ENCODE measurements around the gene XK.
A peak's percentile ranks its signal among the peaks of the same experiment; 100 is the strongest.
"Not testable (repeated sequence)": the region's sequence is repeated elsewhere in the genome, so short reads cannot be mapped to it uniquely, and the experiment has no call there.

XK gene, protein sequence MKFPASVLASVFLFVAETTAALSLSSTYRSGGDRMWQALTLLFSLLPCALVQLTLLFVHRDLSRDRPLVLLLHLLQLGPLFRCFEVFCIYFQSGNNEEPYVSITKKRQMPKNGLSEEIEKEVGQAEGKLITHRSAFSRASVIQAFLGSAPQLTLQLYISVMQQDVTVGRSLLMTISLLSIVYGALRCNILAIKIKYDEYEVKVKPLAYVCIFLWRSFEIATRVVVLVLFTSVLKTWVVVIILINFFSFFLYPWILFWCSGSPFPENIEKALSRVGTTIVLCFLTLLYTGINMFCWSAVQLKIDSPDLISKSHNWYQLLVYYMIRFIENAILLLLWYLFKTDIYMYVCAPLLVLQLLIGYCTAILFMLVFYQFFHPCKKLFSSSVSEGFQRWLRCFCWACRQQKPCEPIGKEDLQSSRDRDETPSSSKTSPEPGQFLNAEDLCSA

DNA sequence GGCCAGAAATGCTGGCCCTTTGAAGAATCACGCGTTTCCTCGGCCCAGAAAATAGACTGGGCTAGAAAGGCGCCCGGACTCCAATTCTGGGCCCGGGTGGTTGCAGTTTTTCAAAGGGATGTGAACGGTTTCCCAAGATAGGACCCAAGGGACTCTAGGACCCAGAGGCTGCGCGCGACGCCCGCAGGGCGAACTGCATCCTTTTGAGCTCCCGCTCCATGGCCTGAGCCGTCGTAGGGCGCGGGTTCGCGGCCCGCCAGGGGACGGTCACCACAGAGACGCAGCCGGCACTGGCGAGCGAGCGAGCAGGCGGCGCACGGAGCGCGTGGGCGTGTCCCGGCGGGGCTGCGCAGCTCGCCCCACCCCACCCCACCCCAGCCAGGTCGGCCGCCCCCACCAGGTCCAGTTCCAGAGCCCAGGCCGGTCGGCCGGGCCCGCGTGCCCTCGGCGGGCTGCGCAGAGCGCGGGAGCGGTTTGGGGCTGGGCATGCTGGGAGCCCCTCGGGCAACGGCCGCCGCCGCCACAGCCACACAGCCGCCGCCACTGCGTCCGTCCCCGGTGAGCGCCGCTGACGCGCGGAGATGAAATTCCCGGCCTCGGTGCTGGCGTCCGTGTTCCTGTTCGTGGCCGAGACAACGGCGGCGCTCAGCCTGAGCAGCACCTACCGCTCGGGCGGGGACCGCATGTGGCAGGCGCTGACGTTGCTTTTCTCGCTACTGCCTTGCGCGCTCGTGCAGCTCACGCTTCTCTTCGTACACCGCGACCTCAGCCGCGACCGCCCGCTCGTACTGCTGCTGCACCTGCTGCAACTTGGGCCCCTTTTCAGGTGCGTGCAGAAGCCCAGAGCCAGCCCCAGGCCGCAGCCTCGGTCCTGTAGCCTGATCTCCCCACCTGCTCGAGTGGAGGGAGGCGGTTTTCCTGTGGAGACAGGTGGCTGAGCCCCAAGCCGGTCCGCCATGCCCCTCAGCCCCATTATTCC, at the start of gene XK:
TSS of gene XK (plus strand) at position 411 of the 979 bp plus-strand sequence. CDS start at position 582, 171 bp downstream.
- DNase-seq = peak; percentile 62

DNA sequence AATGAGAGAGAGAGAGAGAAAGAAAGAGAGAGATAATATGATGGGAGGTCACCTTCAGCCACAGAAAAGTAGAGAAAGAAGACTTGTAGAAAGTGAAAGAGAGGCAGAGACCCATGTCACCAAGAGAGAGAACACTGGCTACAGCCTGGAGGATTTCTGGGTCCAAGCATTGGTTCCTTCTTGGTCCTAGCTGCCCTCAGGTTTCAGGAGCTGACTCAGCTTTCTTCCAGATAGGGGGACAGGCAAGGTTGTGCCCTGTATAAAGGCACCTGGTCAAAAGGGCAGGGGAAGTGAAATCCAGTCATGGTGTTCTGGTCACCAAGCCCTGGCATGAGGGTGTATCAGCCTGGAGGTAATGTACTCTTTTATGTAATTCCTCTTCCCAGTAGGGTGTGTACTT, 47.5 kb upstream of the XK start:
- no peak for DNase-seq

DNA sequence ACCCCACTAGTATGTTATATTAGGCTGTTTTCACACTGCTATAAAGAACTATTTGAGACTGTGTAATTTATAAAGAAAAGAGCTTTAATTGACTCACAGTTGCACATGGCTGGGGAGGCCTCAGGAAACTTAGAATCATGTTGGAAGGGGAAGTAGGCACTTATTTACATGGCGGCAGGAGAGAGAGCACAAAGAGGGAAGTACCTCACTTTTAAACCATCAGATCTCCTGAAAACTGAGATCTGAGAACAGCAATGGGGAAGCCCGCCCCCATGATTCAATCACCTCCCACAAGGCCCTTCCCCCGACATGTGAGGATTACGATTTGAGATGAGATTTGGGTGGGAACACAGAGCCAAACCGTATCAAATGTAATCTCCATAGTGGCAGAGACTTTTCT, 45.4 kb upstream of the XK start:
- no peak for DNase-seq

DNA sequence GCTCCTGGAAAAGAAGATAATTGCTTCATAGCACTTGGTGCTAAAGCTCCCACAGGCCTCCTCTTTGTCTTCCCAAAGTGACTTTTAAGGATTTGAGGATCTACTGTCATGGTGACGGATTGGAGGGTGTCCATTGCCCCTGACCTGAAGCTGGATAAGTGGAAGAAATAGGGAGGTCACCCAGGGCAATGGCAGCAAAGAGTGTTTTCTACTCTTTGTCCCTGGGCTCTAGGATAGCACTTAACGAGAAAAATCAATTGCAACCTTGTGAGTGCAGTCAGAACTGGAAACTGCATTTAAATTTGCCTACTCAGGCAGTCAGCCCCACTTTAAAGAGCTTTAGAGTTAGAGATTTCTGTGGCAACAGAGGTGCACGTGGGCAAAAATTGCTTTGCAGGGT, 43.7 kb upstream of the XK start:
- DNase-seq = no peak

DNA sequence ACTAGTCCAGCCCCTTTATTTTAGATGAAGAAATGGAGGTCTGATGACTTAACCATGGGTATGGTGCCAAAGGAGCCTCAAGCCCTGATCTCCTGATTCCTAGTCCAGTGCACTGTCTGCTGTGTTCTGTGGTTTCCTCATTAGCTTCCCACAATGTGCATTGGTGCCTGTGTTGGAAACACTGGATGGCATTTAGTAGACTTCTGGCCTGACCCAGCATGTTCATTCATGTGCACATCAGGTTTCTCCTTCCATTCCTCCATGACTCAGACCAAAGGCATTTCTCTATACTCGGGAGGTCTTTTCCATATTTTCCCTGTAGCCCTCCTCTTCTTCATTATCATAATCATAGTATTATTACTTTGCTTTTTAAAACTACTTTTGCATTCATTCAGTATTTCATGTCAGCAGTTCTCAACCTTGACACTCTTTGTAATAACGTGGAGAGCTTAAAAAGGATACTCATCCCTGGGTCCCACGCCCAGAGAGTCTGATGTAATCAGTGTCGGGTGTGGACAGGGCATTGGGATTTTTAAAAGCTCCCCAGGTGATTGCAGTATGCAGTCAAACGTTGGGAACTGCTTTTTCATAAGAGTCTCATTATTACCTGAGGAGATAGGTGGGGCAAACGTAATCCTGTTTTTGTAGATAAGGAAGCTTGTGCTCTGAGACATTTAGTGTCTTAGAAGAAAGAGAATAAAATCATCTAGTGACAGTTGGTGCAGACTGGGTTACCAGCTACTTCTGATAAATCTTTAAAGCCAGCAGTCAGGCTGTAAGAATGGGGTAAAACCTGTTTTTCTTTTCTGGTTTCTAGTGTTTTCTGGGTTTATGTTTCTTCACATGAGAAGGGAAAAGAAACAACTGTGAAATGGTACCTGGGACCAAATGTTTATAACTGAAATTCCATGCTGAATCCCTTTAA, 40.9 kb upstream of the XK start:
- no peak for DNase-seq

DNA sequence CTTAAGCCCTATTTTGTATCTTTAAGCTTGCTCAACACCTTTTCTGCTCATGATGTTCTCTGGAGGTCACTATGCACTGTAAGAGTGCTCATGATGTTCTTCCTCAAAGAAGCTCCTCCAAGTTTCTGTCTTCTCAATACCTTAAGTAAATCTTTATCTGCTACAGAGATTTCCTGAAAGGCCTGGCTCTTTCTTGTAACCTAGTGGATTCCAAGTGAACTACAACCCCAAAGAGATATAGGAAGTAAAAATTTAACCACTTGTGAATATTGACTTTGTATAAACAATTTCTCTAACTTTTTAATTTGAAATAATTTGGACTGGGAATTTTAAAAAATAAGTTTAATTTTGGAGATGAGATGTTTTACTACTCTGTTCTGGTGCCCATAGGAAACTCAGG, 39.3 kb upstream of the XK start:
- DNase-seq = no peak

DNA sequence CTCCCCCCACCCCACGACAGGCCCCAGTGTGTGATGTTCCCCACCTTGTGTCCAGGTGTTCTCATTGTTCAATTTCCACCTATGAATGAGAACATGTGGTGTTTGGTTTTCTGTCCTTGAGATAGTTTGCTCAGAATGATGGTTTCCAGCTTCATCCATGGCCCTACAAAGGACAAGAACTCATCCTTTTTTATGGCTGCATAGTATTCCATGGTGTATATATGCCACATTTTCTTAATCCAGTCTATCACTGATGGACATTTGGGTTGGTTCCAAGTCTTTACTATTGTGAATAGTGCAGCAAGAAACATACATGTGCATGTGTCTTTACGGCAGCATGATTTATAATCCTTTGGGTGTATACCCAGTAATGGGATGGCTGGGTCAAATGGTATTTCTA, 34.7 kb upstream of the XK start:
- DNase-seq = not testable (repeated sequence)

DNA sequence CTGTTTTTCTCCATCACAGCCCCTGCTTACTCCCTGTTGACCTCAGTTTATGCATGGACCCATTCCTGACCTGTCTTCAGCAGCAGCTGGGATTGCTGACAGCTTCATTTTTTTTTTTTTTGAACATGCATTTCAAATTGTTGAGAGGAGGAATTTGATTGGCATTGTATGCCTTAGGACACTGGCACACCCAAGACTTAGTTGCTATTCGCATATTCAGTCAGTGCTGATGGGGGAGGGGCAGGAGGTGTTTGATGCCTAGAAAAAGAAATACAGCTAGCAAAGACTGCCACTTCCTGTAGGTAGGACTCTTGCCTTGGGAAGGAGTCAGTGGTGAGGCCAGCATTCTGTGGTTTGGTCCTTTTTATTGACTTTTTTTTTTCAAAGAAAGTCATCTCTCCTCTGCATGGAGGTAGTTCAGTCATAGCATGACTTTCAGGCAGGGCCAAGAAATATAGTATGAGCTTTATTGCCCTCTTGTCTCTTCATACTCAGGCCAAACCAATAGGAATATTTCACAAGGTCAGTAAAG, 33.6 kb upstream of the XK start:
- DNase-seq = no peak

DNA sequence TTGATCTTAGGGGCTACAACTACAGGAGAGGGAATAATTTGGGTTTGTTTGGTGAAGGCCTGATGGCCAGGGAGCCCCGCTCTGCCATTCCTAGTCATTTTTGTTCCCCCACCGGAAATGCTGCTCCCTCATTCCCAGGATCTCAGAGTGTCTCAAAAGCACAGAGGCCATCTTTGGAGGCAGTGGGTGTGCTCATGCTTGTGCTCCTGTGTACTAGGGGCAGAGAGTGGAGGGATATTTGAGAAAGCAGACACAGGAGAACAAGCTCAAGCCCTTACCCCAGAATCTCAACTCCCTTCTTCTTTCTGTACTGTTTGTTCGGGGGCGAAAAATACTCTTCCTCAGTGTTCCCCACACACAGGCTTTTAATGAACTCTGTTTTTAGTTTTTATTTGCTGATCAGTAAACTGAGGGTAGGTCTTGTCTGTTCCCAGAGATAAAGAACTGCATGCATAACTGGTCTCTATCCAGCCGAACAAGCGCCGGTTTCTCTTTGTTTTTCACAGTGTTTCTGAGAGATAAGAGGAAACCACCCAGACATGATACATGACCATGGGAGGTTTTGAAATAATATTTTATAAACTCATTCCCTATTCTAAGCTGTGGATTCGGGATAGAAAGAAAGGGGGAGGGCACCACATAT, 32.9 kb upstream of the XK start:
- DNase-seq = no peak

DNA sequence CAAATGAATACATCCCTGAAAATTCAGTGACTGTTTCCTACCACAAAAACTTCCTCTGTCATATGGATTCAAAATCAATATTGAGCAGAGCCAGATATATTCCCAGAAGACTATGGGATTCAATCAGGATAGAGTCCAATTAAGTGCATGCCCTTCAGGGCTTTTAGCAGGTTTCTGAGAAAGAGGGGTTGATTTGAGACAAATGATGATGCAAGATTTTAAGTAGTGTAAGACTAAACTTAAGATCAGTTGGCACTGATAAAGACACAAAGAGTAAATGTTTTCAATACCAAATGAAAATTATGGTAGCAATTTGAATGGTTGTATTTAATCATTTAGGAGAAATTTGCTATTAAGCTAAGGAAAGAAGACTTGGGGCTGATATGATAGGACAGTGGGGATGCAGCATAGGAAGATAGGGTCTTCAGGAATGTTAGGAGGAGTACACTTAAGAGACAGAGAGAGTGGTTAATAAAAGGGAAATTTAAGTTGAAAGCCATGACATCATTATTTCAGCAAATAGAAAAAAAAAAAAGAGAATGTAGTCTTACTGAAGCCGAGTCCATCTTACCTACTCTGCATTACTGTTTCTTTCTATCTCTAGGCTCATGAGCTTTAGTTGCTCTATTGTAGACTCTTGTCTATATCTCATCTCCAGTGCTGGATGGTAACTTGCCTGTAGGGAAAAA, 32.0 kb upstream of the XK start:
- DNase-seq = no peak

DNA sequence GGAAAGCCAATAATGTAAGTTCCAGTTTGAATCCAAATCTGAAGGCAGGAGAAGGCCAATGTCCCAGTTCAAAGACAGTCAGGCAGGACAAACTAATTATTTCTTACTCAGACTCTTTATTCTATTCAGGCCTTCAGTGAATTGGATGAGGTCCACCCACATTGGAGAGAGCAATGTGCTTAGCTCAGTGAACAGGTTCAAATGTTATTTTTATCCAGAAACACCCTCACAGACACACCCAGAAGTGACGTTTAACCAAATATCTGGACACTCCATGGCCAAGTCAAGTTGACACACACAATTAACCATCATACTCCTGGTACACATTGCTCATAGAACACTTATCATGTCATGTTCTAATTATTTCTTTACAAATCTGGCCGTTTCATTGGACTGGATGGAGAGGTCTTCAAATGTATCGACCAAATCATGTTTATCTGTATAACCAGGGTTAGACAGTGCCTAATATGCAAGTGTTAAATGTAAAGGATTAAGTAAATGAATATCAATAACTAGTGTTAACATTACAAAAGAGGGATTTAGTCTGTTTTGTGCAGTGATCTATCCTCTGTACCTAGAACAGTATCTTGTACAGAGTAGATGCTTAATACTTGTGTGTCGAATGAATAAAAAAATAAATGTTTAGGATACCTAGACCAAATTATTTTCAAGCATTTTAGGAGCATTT, 27.1 kb upstream of the XK start:
- DNase-seq = no peak

DNA sequence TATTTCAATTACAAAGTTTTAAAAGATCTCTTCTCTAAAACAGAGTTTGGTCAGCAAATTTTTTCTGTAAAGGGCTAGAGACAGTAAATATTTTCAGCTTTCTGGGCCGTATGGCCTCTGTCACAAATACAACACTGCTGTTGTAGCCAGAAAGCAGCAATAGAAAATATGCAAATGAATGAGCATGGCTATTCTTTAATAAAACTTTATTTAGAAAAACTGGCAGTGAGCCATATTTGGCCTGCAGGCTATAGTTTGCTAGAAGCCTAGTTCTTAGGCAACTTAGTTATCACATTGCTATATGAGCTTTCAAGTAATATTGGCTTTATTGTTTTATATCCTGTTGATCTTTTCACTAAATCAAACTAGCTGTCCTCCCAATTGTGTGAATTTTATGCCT, 26.5 kb upstream of the XK start:
- DNase-seq = no peak

DNA sequence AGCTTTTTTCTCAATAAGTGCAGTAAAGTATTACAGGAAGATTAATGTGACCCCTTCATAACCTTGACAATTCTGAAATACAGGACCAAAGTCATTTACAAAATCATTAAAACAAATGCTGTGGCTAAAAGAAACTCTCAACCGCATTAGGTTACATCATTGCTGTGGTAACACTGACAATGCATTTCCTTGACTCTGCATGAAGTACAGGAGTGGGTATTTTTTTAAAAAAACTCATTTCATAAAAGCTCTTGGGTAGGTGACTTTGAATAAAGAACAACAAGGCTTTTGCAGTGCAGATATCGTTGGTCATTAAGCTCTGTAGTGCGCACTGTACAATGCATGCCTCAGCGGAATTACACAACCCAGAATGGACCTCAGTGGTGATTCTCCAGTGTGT, 23.4 kb upstream of the XK start:
- no peak for DNase-seq

DNA sequence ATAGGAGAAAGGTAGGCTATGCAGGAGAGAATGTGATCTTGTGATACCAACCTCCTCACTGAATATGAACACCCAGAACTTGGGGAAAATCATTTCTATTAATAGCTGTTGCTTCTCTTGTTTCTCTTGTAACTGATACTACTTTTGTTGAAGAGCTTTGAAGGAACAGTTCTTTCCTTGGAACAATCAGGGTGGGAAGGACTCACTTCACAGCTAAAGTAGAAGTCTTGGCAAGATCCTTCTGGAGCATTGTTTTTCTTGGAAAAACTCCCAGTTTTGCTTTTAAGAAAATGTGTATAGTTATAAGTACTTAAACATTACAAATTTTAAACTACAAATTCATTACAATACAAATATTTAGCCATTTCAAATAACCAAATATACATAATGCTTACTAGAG, 19.1 kb upstream of the XK start:
- no peak for DNase-seq

DNA sequence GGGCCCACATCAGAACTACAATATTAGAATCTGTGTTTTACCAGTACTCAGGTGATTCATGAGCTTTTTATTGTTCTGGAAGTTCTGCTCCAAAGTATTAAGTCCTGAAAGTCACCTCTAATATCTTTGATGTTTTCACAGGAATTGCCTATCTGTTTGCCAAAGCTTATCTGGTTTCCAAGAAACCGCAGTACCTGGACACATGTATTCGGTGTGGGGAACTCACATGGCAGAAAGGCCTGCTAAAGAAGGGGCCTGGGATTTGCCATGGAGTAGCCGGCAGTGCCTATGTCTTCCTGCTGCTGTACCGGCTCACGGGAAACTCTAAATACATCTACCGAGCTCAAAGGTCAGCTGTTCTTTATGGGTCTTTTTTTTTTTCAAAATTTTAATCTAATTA, 18.4 kb upstream of the XK start:
- DNase-seq = no peak

DNA sequence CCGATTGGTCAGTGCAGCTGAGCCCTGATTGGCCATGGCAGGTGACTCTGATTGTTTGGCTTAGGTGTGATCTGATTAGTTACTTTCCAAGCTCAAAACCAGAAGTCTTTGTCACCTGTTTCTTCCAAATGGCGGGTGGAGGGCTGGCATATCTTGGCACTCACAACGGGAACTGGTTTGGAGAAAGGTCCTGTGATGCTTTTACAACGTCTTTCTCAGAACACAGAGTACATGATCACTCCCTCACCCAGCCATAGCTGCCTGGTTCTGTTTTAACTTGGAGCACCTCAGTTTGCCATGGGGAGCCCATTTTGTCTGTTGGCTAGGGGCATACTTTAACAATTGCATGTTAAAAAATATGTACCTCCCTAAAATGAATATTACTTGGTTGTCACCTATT, 13.0 kb upstream of the XK start:
- DNase-seq = no peak

DNA sequence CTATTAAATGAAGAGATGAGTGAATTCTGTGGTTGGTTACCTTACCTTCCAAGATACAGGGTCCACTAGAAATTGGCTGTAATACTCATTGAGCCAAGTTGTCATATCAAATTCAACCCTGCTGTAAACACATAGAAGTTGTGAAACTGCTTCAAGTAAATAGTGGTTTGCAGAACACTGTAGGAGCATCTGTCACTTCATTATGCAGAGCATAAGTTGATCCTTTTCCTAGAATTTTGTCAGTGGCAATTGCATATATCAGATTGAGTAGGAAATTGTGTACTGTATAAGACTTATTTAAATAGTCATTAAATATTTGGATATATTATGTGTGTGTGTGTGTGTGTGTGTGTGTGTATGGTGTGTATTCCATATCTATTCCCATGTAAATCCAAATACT, 8.8 kb upstream of the XK start:
- DNase-seq = no peak

DNA sequence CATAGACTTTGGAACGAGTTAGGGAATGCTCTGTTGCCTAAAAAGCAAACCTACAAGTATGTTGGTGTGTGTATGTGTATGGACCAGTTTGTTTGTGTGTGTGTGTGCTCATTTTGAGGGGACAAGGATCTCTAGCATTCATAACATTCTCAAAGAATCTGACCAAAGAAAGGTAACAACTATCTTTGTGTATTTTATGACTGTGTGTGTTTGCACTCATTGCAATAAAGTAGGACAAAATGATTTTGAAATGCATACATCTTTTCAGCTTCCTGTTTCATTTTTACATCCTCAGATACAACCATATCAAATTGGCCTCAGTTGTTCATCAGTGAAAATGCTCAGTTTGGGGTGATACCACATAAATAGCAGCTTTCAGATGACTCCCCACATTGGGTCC, 8.3 kb upstream of the XK start:
- DNase-seq = no peak

DNA sequence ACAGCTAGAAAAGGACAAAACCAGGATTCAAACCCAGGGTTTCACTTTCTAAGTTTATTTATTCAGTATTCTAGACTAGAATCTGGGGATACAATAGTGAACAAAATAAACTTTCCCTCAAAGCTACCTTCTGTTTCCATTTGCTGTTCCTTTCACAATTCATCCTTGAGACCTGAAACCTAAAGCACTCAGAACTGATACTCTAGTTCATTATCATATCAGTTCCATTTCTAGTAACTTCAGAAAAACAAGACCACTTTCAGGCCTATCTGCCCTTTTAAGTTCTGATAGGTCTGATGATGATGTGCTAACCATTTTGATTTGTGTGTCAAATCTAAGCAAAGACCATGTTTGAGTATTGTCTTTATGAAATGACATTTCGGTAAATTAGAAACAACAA, 7.8 kb upstream of the XK start:
- DNase-seq = no peak

DNA sequence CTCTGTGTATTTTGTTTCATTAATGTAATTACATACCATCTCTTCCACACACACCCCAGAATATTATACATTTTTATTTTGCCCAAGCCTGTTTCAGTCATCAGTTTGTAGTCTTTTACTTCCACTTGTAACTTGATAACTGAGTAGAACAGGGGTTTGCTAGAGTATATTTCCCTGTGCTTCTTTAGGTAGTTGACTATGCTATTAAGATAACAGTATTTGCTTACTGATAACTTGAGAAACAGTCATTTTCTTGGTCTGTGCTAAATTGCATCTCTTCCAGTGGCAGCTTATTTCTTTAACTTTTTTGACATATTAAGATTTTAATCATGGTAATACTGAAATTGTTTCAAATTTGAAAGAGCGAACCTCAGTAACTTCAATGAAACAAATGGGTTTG, 7.0 kb upstream of the XK start:
- no peak for DNase-seq

DNA sequence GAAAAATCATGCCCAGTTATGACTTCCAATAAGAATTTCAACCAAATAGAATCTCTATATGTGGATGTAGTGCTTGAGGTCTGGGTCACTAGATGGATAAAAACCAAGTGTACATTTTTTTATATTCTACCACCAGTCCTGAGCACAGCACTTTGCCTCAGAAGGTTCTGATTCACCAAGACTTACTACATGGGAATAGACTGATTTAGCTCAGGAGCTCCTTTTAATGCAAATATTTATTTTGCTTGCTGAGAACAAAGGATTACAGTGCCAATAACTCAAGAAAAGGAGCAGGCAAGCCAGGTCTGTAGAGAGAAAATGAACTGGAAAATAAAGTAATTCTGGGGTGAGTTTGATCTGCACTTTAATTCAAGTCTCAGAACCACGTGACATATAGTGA, 6.4 kb upstream of the XK start:
- no peak for DNase-seq
